HG03108 (cell line): Measurements from ENCODE around the gene RBM18.

Source experiments
- ATAC-seq: cut with Tn5 transposase; IDR thresholded peaks from one replicate; pipeline ENCODE4 v1.9.1; 2021; ENCODE audit warnings: moderate library complexity; ENCODE audit not compliant: unreplicated experiment

RBM18 gene, protein sequence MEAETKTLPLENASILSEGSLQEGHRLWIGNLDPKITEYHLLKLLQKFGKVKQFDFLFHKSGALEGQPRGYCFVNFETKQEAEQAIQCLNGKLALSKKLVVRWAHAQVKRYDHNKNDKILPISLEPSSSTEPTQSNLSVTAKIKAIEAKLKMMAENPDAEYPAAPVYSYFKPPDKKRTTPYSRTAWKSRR

DNA sequence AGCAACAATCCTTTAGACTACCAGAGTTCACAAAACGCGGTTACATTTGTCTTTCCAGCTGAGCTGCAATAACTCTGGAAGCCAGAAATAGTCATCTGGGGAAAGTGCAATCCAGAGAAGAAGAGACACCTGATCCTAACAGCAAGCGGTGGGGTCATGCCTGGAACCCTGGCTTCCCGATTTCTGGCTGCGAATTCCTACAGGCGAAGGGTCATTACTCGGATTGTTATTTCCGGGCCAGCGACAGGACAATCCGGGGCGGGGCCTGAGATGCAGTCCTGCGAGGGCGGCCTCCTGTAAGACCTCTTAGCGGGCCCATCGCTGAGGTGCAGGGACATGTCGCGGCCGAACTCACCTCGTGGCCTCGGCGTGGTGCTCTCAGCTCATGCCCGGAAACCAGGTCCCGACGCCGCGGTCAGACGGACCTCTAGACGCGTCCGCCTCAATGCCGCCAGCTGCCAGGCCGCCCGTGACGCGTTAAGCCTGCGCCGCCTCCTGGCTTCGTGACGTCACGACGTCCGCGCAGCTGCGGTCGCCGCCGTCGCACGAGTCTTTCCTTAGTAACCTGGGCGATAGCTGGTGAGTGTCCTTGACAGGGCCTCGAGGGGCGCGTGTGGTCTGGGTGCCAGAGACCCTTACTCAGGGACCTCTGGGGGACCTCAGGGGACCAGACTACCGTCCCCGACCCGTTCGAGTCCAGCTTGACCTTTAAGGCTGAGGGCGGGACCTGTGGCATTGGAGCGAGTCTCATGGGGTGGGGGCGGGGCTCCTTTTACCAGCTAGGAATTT is at the start of gene RBM18, which contains the start of gene MRRF:
RBM18 (minus strand) TSS at position 481 of the 789 bp plus-strand sequence. CDS start 3,348 bp downstream, outside the sequence.
MRRF (plus strand) TSS at position 523 of the 789 bp plus-strand sequence. CDS start 6,010 bp downstream, outside the sequence.
- peak; percentile 77 for ATAC-seq

DNA sequence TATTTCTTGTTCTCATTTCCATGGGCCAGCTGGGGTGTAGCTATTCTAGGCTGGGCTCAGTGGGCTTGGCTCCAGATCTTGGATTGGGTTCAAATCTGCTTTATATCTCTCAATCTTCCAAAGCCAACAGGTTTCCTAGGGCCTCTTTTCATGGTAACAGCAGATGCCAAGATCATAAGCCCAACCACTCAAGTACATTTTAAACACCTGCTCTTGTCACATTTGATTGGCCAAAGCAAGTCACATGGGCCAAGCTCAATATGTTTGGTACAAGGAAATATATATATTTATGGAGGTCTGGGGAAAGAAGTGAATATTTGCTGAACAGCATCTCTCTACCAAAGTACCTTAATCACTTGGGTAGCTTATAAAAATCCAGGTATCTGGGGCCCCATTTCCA is 49.5 kb upstream of the RBM18 start:
- ATAC-seq: no peak

DNA sequence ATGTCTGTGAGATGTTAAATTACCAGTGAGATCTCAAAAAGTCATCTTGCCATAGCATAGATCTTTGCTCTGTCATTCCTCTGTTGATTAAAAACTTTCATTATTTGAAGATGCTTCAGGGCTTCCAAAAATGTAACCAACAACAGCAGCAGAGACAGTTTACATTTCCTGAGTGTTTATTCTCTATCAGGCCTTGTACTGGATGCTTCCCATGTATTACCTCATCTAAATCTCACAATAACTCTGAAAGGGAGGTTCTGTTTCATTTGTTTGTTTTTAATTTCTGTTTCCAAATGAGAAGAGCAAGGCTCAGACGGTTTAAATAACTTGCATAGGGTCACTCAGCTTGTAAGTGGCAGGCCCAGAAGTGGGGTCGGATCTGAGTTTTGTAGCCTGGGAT is 45.2 kb upstream of the RBM18 start:
- ATAC-seq: no peak

DNA sequence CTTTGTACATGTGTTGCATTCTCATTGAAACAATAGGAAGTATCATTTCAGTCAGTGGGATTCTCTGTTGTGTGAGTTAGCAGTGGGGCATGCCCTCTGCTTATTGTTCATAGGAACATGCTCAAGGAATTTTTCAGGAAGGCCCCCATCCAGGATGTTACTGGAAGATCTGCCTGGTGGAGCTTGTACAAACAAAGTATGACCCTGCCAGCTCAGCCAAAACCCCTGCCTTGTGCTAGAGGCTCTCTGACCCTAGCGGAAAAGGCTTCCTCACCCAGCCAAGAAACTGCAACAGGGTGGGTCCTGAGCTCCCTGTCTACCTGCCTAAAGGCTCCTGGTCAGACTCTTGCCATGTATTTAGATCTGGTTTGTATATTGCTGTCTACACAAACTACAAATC is 43.3 kb upstream of the RBM18 start:
- no peak for ATAC-seq

DNA sequence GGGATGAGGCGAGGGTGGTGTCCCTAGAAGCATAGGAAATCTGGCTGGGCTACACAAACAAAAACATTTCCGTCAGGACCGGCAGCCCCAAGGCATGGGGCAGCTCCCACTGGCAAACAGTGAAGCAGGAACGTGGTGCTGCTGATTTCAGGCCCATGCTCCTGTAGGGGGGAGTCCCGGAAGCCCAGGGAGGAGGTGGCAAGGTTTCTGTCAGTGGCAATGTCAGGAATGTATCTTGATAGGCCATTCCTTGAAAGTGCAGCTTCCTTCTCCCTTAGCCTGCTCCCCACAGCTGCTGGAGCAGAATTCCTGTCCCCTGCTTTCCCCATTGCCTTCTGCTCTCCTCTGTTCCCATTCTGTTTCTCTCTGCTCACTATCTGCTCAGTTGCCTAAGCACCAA is 42.4 kb upstream of the RBM18 start:
- ATAC-seq: no peak

DNA sequence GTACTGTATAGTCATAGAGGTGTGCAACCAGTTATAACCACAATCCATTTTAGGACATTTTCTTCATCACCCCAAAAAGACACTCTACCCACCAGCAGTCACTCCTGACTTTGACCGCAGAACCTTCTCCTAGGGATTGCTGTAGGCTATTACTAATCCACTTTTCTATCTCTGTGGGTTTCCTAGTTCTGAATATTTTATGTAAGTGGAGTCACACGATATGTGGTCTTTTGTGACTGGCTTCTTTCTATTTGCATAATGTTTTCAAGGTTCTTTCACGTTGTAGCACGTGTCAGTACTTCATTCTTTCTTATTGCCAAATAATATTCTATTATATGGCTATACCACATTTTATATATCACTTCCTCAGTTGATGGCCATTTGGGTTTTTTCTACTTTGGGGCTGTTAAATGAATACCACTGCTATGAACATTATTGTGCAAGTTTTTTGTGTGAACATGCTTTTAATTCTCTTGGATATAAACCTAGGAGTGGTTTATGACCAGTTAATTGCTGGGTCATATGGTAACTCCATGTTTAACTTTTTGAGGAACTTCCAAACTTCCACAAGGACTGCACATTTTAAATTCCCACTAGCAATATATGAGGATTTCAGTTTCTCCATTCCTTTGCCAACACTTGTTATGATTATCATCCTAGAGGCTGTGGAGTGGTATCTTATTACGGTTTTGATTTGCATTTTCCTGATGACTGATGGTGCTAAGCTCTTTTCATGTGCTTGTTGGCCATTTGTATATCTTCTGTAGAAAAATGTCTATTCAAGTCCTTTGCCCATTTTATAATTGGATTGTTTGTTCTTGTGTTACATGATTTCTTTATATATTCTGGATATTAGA is 37.8 kb upstream of the RBM18 start:
- ATAC-seq: no peak

DNA sequence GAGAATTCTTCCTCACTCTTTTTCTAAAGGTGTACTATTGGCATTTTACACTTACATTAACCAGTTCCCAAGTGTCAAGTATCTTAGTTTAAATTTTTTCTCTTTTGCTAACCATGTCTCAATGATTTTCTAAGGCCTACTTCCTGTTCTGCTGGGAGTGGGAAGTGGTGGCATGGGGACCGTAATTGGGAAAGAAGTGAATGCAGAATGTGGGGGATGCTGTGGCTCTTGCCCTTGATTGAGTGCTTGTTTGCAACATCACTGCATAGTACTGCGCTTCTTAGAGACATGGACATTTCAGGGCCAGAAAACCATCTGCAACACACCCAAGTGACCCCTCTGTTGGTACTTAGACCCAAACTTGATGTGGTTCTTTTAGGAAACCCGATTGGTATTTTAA is 32.9 kb upstream of the RBM18 start:
- ATAC-seq: no peak

DNA sequence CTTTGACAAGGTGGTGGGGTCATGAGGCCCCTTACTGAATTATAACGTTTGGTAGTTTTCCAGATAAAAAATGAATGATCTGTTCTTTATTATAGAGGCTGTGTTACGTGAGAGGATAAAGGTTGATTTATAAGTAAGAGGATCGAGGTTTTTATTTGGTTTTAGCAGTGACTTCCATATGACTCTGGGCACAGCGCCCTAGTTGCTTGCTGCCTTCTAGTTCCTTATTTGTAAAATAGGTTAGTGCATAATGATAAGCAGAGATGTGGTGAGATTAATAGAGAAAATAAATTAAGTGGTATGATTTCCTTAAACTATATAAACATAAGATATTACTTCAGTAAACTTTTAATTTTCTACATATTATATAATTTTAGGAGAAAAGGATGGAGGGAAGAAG is 29.9 kb upstream of the RBM18 start:
- ATAC-seq: no peak

DNA sequence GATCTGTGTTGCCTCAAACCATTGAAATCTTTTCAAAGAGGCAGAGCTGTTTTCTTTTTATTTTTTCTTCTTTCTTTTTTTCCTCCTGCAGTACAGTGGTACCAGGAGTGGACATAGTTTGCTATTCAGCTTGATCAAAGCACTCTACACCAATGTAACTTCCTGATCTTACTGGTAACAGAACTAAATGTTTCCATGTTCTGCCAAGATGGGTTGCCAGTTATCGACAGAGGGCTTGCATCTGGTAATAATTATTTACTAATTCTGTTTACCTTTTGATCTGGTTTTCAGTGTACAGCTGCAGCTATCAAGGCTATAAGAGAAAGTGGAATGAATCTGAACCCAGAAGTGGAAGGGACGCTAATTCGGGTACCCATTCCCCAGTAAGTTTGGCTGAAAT is 26.8 kb upstream of the RBM18 start:
- ATAC-seq: no peak

DNA sequence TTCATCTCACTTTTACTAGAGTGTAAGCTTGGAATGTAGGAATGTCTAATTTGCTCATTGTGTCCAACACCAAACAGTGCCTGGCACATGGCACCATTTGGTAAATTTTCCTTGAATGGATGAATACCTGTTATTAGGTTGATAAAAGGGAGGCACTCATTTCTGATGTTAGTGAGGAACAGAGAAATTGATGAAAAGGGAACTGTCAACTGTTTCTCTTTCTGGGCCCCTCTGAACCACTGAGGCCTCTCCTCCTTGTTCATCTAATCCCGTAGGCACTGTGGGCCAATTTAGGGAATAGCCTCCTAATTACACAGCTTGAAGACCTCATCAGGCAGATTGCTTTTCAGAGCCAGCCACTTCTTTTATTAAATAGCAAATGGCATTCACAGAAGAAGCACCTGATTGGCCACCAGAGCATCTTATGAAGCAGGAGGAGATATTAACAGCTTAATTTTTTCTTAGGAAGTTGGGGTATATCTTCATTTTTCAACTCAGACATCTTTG is 22.6 kb upstream of the RBM18 start:
- no peak for ATAC-seq

DNA sequence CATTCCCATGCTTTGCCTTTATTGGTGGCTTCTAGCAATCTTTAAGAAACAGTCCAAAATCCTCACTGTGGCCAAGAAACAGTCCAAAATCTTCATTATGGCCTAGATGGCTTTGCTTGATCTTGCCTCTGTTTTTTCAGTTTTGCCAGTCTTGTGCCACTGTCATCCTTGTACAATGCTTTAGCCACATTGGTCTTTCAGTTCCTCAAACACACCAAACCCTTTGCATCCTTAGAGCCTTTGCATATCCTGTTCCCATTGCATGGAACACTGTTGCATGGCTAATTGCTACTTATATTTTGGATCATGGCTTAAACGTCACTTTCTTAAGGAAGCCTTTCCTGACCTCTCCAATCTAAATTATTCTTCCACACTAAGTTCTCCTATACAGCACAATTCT is 22.1 kb upstream of the RBM18 start:
- ATAC-seq: no peak

DNA sequence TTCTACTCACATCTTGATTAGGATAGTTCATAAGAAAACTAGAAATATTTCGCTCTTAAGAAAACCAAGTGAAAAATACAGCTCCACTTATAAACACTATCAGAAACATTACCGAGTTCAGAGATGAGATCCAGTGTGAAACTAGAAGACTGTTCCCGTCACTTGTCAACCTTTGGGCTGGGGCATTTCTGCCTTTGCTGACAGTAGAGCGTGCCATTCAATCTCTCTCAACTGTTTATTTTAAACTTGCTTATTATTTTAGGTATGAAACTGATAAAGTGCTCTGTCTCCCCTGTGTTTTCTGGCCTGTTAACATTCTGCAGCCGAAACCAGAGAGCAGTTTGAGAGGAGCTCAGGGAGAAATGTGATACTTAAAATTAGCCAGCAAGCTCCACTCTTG is 16.7 kb upstream of the RBM18 start:
- no peak for ATAC-seq

DNA sequence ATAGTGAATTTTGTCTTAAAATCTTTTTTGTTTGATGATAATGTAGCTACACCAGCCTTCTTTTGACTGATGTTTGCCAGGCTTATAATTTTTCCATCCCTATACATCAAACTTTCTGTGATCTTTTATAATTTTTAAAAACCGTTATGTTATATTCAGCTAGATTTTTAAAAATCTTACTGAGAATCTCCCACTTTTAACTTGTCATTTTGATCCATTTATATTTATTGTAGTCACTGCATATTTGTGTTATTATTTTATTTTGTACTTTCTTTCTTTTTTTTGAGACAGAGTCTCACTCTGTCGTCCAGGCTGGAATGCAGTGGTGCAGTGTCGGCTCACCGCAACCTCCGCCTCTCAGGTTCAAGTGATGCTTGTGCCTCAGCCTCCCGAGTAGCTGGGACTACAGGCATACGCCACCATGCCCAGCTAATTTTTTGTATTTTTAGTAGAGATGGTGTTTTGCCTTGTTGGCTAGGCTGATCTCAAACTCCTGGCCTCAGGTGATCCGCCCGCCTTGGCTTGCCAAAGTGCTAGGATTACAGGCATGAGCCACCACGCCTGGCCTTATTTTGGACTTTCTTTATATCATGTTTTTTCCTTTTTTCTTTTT is 12.8 kb upstream of the RBM18 start:
- ATAC-seq: no peak

DNA sequence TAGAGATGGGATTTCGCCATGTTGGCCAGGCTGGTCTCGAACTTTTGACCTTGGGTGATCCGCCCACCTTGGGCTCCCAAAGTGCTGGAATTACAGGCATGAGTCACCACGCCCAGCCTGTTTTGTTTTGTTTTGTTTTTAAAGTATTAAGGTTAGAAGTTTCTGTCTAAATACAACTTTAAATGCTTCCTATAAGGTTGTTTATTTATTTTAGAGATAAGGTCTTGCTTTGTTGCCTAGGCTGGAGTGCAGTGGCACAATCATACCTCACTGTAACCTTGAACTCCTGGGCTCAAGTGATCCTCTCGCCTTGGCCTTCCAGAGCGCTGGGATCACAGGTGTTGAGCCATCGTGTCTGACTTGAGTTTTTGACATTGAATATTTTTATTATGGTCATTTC is 11.5 kb upstream of the RBM18 start:
- ATAC-seq: no peak

DNA sequence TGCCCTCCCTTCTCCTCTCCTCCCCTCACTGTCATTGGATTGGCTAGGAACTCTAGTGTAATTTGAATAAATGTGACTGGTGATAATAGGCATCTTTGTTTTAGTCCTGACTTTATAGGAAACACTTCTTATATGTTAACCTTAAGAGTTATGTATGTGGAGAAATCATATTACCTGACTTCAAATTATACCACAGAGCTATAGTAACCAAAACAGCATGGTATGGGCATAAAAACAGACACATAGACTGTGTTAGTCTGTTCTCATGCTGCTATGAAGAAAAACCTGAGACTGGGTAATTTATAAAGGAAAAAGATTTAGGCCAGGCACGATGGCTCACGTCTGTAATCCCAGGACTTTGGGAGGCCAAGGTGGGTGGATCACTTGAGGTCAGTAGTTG is 9.4 kb upstream of the RBM18 start:
- ATAC-seq: no peak

DNA sequence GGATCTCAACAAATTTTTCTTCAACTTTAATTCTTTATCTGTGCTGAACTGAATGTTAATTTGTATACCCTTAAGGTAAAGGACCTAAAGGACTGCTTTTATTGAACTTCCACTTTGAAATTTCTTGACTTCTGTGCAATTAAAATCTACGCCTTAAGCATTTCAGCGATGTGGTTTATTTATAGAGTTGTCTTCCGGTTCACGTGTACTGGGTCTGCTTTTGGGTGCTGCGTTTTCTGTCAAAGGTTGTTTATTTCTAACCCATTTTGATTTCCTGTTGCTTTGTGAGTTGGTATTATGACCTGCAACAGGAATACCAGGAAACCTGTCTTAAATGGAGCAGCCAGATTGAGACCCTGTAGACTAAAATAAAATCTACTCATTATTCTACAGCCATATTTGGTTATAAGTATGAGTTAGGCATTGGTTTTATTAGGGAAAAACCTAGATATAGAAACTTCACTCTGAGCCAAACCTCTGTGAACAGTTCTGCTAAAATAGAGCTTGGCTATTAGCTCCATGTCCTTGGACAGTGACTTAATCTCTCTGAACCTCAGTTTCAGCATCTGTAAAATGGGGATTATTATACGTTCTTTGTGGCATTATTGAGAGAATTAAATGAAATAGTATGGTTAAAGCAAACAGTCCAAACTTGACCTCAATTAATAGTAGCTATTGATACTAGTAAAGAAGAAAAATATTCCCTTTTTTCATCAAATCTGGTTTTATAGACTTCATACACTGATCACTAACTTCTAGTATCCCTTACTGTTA is 3.6 kb upstream of the RBM18 start:
- ATAC-seq: no peak

DNA sequence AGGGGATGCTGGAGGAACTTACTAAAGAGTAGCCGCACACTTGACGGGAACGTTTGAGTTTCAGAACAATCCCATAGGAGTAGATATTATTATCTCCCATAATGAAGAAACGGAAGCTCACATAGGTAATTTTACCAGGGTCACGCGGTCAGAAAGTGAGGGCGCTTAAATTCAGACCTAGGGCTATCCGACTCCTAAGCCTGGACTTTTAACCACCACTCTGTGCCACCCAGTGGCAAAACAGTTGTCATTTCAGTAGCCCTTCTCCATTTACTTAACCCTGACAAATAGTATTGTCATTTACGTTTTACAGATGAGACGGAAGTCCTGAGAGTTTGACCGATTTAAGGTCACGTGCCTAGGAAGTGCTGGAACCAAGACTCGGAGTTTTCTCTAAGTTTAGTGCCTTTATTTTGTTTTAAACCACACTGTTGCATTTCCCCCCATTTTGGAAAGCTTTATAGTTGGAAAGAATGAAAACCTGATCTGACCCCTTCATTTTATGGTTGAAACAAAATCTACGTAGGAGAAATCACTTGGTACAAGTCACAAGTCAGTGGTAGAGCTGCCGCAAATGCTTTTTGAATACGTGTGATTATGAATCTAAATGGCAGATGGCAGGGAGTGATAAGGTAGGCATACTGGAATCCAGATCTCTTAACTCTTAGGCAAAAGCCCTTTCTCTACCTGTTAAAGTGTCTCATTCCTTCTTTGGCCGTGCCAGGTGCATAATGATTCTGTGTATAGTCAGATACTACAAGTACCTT is 692 bp upstream of the RBM18 start:
- peak; percentile 28 for ATAC-seq

DNA sequence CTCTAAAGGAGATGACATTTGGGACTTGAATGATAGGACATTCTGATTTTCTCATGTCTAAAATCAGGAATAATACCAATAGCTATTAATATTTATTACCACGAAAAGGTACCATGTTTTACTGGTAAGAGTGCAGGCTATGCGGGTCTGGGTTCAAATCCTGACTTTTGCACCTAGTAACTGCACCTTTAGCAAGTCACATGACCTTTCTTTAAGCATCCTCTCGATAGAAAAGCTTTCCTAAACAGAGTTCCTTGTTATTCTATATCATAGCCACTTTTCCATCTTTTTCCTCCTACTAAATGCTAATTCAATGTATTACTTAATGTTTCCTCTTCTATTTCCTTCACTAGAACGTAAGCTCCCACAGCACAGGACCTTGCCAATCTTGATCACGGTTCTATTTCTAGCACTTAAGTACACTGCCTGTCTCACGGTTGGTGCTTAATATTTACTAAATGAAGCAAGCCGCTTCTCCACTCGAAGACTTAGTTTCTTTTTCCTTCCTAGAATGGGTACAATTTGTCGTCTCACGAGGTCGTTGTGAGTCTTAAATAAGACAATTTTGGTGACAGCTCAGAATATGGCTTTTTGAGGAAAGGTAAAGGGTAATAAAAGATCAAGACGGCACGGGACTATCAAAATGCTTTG is 816 bp downstream of the RBM18 start:
- no peak for ATAC-seq

DNA sequence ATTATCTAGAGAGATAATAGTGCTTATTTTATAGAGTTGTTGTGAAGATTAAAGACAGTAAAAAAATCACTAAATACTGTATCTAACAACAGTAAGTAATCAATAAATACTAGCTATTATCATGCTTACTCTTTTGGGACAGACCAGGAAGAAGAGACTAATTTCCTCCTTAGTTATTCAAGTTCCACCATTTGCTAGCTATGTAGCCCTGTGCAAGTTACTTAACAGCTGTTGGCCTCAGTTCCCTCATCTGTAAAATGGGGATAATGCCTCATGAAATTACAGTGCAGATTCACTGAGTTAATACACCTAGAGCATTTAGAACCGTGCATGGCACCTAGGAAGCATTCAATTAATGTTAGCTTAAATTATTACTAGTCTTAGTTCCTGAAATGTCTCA is 2.6 kb downstream of the RBM18 start:
- ATAC-seq: no peak
